OCI-M1 (cell line): ENCODE data around the gene PLP1.
"Not testable (repeated sequence)": the region's sequence is repeated elsewhere in the genome, so short reads cannot be mapped to it uniquely, and the experiment has no call there.

ENCODE experiments used
- DNase-seq: peaks from one replicate; lab custom pipeline; 2025; lab: John Stamatoyannopoulos, UW

The PLP1 gene

GRCh38 chrX:103780336-103781061, 3.9 kb downstream of the PLP1 start:
- DNase-seq = no peak

DNA sequence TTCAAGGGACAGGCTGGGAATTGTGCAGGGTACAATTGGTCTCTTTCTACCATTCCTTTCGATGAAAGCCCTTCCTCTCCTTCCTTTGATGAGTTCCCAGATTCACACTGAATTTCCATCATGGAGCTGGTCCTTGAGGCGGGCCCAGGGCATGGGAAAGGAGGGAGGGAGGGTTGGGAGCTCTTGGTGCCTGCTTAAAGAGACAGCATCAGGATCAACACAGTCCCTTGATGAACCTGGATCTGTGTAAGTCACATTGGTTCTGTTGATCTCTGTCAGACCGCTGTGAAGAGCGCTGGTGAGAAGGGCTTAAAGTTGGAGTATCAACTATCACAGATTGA, 4.4 kb downstream of the PLP1 start:
- DNase-seq = no peak

DNA sequence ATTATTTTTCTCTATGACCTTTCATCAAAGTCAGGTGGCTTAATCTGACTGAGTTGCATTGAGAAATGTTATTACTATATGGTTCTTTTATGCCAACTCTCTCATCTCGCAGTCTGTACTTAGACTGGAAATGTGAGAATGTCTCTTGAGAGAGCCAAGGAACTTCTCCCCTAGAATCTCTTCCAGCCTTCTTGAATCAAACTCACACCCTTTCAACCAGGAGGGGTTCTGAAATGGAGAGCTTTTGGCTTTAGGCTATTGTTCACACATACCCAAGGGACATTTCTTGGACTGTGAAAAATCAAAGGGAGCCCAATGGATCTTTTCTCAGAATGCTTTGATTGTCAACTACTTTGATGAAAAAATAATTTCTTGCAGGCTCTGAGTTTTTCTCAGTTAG, 5.1 kb downstream of the PLP1 start:
- no peak for DNase-seq

DNA sequence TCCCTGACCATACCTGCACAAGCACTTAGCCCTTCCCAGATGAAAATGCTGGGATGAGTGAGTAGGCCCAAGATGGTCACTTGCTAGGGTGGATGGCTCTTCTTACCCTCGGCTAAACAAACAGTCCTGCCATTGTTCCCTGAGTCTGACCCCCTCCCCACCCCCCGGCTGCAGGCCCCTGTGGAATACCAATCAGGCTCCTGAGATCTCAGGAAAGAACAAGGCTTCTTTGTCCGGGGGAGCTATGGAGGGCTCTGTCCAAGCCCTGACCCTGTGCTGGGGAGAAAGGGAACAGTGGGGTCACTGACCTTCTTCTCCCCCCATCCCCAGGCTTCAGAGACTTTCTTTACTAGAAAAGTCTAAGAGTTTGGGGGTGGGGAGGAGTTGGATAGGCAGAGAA, 6.0 kb downstream of the PLP1 start:
- no peak for DNase-seq

DNA sequence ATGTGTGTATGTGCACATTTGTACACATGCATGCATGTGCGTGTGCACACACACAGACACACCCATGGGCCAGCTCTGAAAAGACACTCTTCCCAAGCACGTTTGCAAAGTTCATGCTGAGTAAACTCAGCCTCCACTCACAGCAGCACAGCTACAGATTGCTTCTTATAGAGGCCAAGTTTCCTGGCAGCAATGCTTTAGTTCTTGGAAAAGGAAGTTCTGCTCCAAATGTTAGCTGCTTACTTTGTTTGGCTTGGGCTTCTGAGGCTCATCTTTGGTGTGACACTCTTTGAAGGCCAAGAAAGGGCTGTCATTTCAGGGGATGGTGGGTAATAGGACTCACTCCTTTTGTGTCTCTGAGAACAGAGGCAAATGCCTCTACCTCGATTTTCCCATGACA, 6.6 kb downstream of the PLP1 start:
- DNase-seq = no peak

DNA sequence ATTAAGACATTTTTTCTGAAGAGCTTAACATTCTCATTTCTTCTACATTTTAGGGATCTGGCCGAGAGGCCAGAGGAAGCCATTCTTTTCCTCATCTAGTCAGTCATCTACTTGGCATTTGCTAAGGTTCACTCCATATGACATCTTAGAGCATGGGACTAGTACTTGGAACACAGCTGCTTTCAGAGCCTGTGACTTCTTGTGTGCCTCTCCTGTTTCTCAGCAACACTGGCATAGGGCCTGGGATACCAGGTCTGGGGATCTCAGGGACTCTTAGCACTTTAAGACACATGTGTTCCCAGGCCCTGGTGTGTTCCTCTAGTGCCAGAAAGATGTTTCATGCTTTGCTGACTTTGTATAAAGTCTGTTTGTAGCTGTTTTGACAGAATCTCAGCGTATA, 7.3 kb downstream of the PLP1 start:
- DNase-seq = no peak

DNA sequence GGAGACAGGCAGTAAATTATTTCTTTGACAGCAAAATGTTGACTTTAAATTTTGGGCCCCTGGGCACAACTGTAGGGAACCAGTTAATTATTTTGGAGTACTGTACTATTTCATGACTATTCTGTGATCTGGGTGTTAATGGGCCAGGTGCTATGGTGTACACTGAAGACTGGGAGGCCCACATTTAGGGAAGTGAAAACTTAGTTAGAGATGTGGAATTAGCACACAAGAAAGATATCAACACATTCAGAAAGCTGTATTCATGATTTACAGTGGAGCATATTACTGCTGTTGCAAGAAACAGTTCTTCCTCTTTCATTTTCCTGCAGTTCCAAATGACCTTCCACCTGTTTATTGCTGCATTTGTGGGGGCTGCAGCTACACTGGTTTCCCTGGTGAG, 12.4 kb downstream of the PLP1 start:
- DNase-seq = no peak

DNA sequence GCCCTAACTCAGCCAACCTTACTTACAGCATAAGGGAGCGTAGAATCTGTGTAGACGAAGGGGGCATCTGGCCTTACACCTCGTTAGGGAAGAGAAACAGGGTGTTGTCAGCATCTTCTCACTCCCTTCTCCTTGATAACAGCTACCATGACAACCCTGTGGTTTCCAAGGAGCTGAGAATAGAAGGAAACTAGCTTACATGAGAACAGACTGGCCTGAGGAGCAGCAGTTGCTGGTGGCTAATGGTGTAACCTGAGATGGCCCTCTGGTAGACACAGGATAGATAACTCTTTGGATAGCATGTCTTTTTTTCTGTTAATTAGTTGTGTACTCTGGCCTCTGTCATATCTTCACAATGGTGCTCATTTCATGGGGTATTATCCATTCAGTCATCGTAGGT, 14.6 kb downstream of the PLP1 start:
- DNase-seq = no peak

GRCh38 chrX:103791826-103792485, 15.3 kb downstream of the PLP1 start:
- DNase-seq = no peak

DNA sequence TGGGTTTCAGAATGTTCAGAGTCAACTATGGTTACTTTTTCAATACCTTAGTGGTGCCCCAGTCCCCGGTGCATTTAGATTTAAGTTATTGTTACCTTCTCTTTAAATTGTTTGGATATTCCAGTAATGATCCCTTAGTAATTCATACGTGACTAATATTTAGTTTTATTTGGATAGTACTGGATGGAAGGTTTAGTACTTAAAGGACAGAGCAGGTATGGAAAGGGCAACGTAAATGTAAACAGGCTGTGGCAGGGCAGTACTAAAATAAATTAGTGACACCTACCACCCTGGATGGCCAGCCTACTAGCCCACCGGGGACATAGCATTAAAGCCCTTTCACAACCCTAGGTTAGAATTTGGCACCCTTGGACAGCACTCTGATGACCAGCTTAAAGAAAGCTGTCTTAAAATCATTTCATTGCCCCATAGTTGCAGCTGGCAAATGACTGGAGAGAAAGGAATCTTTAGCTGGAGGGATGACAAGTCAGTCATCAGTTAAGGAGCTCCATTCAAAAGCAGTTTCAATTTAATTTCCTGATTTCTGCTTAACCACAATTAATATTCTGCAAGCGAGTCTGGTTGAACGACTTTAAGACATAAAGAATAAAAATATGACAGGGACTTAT, 16.4 kb downstream of the PLP1 start:
- no peak for DNase-seq

- no peak for DNase-seq
Measured at GRCh38 chrX:103793545-103793940, 16.9 kb downstream of the PLP1 start.

DNA sequence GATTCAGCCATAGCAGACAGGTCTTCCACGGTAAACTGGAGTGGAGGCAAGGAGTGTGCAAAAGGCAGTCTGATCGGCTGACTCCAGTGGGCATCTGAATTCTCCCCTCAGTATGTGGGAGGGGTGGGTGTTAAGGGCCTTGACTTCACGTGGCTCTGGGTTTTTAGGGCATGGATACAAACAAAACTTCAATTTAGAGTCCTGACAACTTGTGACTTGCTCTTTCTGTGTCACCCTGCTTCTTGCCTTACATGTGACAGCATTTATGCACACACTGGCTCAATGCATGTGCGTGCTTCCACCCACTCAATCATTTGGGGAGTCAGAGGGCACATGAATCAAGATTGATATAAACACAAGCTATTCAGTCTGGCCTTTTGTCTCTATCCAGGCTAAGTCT, 17.5 kb downstream of the PLP1 start:
- no peak for DNase-seq

- DNase-seq = no peak
Measured at GRCh38 chrX:103797691-103798090, 21.1 kb downstream of the PLP1 start.

DNA sequence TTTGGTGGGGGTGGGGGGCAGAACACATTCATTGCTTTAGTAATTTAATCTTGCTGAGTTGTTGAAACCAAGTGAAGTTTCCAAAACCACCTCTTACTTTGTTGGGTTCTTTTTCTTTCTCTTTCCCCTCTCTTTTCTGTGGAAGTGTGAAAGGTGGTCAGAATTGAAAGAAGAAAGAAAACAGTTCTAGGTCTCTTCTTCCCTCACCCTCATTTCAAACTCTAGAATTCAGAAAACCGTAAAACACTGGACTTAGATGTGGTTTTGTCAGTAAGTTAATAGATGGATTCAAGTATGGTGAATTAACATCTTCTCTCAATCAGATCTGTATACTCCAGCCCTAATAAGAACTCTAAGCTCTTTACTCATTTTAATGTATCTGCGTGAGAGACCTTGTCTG, 23.7 kb downstream of the PLP1 start:
- DNase-seq = no peak

DNA sequence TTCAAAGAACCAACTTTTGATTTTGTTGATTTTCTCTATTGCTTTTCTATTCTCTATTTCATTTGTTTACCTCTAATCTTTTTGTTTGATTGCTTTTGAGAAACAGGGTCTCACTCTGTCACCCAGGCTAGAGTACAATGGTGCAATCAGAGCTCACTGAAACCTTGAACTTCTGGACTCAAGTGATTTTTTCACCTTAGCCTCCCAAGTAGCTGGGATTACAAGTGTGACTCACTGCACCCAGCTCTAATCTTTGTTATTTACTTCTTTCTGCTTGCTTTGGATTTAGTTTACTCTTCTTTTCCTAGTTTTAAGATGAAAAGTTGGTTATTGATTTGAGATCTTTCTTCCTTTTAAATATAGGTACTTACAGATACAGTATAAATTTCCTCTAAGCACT, 29.2 kb downstream of the PLP1 start:
- no peak for DNase-seq

- no peak for DNase-seq
Measured at GRCh38 chrX:103806862-103807474, 30.3 kb downstream of the PLP1 start.

DNA sequence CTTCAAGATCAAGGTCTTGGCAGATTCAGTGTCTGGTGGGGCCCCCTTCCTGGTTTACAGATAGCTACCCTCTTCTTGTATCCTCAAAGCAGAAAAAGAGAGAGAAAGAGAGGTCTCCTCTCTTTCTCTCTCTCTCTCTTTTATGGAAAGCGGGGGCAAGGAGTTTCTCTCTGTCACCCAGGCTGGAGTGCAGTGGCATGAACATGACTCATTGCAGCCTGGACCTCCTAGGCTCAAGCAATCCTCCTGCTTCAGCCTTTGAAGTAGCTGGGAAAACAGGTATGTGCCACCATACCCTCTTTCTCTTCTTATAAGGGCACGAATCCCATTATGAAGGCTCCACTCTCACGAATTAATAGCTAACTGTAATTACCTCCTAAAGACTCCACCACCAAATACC, 35.2 kb downstream of the PLP1 start:
- no peak for DNase-seq

DNA sequence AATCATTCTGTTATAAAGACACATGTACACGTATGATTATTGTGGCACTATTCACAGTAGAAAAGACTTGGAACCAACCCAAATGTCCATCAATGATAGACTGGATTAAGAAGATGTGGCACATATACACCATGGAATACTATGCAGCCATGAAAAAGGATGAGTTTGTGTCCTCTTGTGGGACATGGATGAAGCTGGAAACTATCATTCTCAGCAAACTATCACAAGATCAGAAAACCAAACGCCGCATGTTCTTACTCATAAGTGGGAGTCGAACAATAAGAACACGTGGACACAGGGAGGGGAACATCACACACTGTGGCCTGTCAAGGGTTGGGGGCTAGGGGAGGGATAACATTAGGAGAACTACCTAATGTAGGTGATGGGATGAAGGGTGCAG, 40.5 kb downstream of the PLP1 start:
- DNase-seq = not testable (repeated sequence)

- peak; percentile 84 for DNase-seq
Measured at GRCh38 chrX:103817502-103817901, 40.9 kb downstream of the PLP1 start.

GRCh38 chrX:103818842-103819619, 42.4 kb downstream of the PLP1 start:
- no peak for DNase-seq

GRCh38 chrX:103820802-103821201, 44.2 kb downstream of the PLP1 start:
- DNase-seq = not testable (repeated sequence)

- DNase-seq = no peak
Measured at GRCh38 chrX:103823591-103823990, 47.0 kb downstream of the PLP1 start.
